DOHH2 (cell line): ENCODE results near the gene COL9A3.

ENCODE experiments used
- H3F3A ChIP-seq: fragments of 200-600 bp; sonication (generic), shearing (Covaris generic); 2 replicates; pipeline ENCODE4 v1.6.0; 2016; ENCODE audit warnings: antibody characterized with exemption, mild to moderate bottlenecking; ENCODE audit not compliant: control insufficient read depth, insufficient read depth
- H3K27ac ChIP-seq: fragments of 200-600 bp; sonication (generic); 2 replicates; pipeline ENCODE4 v1.5.1; 2014; ENCODE audit warnings: low read depth, mild to moderate bottlenecking, low read length, moderate library complexity
- H3K27me3 ChIP-seq: fragments of 200-600 bp; sonication (generic); 2 replicates; pipeline ENCODE4 v1.6.1; 2014; ENCODE audit warnings: mild to moderate bottlenecking, low read length, mixed read lengths; ENCODE audit not compliant: control insufficient read depth
- H3K36me3 ChIP-seq: fragments of 200-600 bp; sonication (generic); 2 replicates; pipeline ENCODE4 v1.6.1; 2014; ENCODE audit warnings: mild to moderate bottlenecking, low read length, moderate library complexity, mixed read lengths; ENCODE audit not compliant: control insufficient read depth
- H3K4me1 ChIP-seq: fragments of 200-600 bp; sonication (generic); 2 replicates; pipeline ENCODE4 v1.6.1; 2014; ENCODE audit warnings: mild to moderate bottlenecking, low read length, mixed read lengths; ENCODE audit not compliant: control insufficient read depth
- H3K4me2 ChIP-seq: fragments of 200-600 bp; sonication (generic); 2 replicates; pipeline ENCODE4 v1.6.0; 2014; ENCODE audit warnings: mild to moderate bottlenecking, low read length, moderate library complexity
- H3K4me3 ChIP-seq: fragments of 200-600 bp; sonication (generic); 2 replicates; pipeline ENCODE4 v1.5.1; 2014; ENCODE audit warnings: mild to moderate bottlenecking, low read length, mixed read lengths
- H3K79me2 ChIP-seq: fragments of 200-600 bp; sonication (generic); 2 replicates; pipeline ENCODE4 v1.6.1; 2014; ENCODE audit warnings: mild to moderate bottlenecking, low read length, mixed read lengths; ENCODE audit not compliant: control insufficient read depth
- H3K9me2 ChIP-seq: fragments of 200-600 bp; sonication (generic); replicated peaks from 2 replicates; pipeline ENCODE4 v1.6.1; 2014; ENCODE audit warnings: mild to moderate bottlenecking, low read length, mixed read lengths; ENCODE audit not compliant: control insufficient read depth
- H3K9me3 ChIP-seq: fragments of 200-600 bp; sonication (generic); 2 replicates; pipeline ENCODE4 v1.6.1; 2014; ENCODE audit warnings: antibody characterized with exemption, low read length, mixed read lengths; ENCODE audit not compliant: control insufficient read depth, insufficient read depth
- H4K20me1 ChIP-seq: fragments of 200-600 bp; sonication (generic); 2 replicates; pipeline ENCODE4 v1.6.0; 2014; ENCODE audit warnings: low read depth, mild to moderate bottlenecking, antibody characterized with exemption, low read length, moderate library complexity; ENCODE audit not compliant: control insufficient read depth, insufficient read depth
- EZH2phosphoT487 ChIP-seq: fragments of 200-600 bp; sonication (generic); IDR thresholded peaks from 2 replicates; pipeline ENCODE4 v1.6.1; 2017; ENCODE audit warnings: borderline replicate concordance, mild to moderate bottlenecking, antibody characterized with exemption, low read length, moderate library complexity, mixed read lengths
- TF ChIP-seq, protein P1 (sequence below): fragments of 200-600 bp; sonication (generic); IDR thresholded peaks from one replicate; pipeline ENCODE4 v1.5.1; 2014; ENCODE audit warnings: antibody characterized with exemption, mild to moderate bottlenecking, low read depth, low read length; ENCODE audit not compliant: poor library complexity, severe bottlenecking

The COL9A3 gene

DNA sequence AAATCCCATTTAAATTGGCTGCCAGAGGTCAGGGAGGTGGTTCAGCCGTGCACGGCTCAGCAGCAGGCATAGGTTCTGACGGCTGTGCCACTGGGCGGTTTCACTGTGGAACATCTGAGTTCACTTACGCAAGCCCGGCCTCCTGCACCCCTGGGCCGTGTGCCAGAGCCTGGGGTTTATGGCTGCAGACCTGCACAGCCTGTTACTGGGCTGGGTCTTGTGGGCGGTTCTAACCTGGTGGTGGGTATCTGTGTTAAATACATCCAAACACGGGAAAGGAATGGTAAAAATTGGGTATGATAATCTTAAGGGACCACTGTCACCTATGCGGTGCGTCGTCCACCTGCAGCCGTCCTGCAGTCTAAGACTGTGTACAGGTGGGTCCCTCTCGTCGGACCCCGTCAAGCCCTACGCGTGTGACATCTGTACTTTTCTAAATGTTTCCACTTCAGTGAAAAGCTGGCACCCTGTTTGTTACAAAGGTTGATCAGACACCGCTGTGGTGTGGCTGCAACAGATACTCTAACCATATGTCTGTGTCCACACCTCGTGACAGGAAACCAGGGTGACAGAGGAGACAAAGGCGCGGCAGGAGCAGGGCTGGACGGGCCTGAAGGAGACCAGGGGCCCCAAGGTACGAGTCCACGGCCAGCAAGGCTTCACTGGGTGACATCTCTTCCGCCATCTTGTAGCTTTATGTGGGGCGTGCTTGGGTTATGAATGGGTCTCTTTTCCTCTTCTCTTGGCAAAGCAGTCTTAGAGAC is 21.5 kb downstream of the COL9A3 start:
- H3K4me3 ChIP-seq = no peak overlapping the region
- H3K36me3 ChIP-seq = no peaks in the 10 kb centered on the region
- no peaks in the 10 kb centered on the region for H3K79me2 ChIP-seq
- no peaks in the 10 kb centered on the region for H3K27me3 ChIP-seq
- H3K27ac ChIP-seq = no peak overlapping the region
- no peak overlapping the region for H3K4me2 ChIP-seq
- no peaks in the 10 kb centered on the region for H4K20me1 ChIP-seq
- H3F3A ChIP-seq = peaks cover 3% of the 10 kb centered on the region; the same call in 1 of the 2 replicates
- H3K9me2 ChIP-seq = no peaks in the 10 kb centered on the region
- H3K4me1 ChIP-seq = no peaks in the 10 kb centered on the region
- H3K9me3 ChIP-seq = no peaks in the 10 kb centered on the region
- TF ChIP-seq, protein P1, sequence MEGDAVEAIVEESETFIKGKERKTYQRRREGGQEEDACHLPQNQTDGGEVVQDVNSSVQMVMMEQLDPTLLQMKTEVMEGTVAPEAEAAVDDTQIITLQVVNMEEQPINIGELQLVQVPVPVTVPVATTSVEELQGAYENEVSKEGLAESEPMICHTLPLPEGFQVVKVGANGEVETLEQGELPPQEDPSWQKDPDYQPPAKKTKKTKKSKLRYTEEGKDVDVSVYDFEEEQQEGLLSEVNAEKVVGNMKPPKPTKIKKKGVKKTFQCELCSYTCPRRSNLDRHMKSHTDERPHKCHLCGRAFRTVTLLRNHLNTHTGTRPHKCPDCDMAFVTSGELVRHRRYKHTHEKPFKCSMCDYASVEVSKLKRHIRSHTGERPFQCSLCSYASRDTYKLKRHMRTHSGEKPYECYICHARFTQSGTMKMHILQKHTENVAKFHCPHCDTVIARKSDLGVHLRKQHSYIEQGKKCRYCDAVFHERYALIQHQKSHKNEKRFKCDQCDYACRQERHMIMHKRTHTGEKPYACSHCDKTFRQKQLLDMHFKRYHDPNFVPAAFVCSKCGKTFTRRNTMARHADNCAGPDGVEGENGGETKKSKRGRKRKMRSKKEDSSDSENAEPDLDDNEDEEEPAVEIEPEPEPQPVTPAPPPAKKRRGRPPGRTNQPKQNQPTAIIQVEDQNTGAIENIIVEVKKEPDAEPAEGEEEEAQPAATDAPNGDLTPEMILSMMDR = no peak
- no peak for TF ChIP-seq EZH2phosphoT487

DNA sequence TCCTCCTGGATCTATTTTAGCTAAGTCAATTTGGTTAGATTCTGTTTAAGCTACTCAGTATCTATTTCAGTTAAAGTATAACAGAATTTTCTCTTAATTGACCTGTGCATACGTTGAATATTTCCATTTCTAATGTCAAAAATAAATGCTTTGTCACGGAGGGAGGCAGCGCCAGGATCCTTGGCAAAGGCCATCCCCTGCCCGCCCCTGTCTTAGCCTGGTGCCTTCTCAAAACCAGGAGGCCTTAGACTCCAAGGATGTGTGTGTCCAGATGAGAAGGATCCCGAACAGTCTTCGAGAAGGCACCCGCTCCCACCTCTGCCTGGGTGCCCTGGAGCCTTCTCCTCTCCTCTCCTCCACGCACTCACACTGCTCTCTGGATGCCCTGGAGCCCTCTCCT is 22.4 kb downstream of the COL9A3 start:
- Histone ChIP-seq H4K20me1 (no peaks in the 10 kb centered on the region), H3K79me2 (no peaks in the 10 kb centered on the region), H3K27me3 (no peaks in the 10 kb centered on the region), H3K4me2 (no peak overlapping the region), H3K9me2 (no peaks in the 10 kb centered on the region), H3K36me3 (no peaks in the 10 kb centered on the region), H3K27ac (no peak overlapping the region), H3K4me1 (no peaks in the 10 kb centered on the region), H3K9me3 (no peaks in the 10 kb centered on the region), H3F3A (peaks cover 3% of the 10 kb centered on the region; the same call in 1 of the 2 replicates), H3K4me3 (no peak overlapping the region)
- no peak for TF ChIP-seq EZH2phosphoT487
- TF ChIP-seq, protein P1 = no peak

DNA sequence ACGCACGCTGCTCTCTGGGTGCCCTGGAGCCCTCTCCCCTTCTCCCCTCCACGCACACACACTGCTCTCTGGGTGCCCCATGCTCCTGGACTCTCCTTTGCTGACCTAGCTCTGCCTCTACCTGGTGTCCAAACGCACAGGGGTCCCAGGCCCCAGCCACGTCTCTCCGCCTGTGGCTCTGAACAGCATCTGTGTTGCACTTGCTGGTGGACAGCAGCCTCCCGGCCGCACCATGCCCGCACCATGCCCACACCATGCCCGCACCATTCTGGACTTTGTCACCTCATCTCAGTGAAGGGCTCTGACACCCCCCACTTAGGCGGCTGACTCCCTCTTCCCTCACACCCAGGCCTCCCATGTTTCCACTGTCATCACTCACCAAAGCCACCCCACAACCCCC is 23.0 kb downstream of the COL9A3 start:
- Histone ChIP-seq H3K27me3 (no peaks in the 10 kb centered on the region), H3K79me2 (no peaks in the 10 kb centered on the region), H3F3A (peaks cover 3% of the 10 kb centered on the region; the same call in 1 of the 2 replicates), H3K4me1 (no peaks in the 10 kb centered on the region), H3K9me2 (no peaks in the 10 kb centered on the region), H3K4me3 (no peak overlapping the region), H3K9me3 (no peaks in the 10 kb centered on the region), H3K27ac (no peak overlapping the region), H4K20me1 (no peaks in the 10 kb centered on the region), H3K4me2 (no peak overlapping the region), H3K36me3 (no peaks in the 10 kb centered on the region)
- TF ChIP-seq, protein P1 = no peak
- no peak for TF ChIP-seq EZH2phosphoT487
